K562 (cell line): ENCODE results near the gene CYSTM1. TPM values are rescaled to one million over a fixed set of nuclear protein-coding genes. Genes with fewer than 3 reads are reported as not detected.

Source experiments
- ATAC-seq: fragments of 200-7000 bp; cut with Tn5 transposase; 3 replicates; pipeline ENCODE4 v1.9.1; 2020; ENCODE audit warnings: moderate library complexity
- BruUV-seq: library from RNA; stranded (reverse); fragments of 400-500 nt; replicated peaks from 2 replicates; lab custom pipeline; 2021; lab: Mats Ljungman, UMichigan
- CTCF ChIA-PET: fragments of 300-600 bp; formaldehyde crosslinking; extraction: SDS; loops from one replicate; lab custom pipeline; 2021; ENCODE audit warnings: low intra/inter-chr PET ratio; lab: Yijun Ruan, JAX
- POLR2A ChIA-PET: fragments of 300-600, 350-650 bp; sonication (Branson Sonifier 250); formaldehyde crosslinking; extraction: SDS; loops from one replicate; lab custom pipeline; 2021; ENCODE audit warnings: antibody characterized with exemption, inconsistent platforms; lab: Yijun Ruan, JAX
- DNase-seq, 4 experiments: peaks; one replicate each; pipeline versions ENCODE4 v3.0.0 to v3.0.0-alpha.2; 2011 to 2018; ENCODE audit warnings: low spot score in 3 of 4, mixed read lengths in 3 of 4; ENCODE audit errors: extremely low read depth in 1 of 4
- FAIRE-seq: peaks from 2 replicates; lab custom pipeline; 2011; peaks lifted over from hg19 to GRCh38; lab: Jason Lieb, UNC
- H2AFZ ChIP-seq: 2 replicates; pipeline ENCODE4 v1.6.0; 2011; ENCODE audit warnings: low read depth, low read length, control low read depth, inconsistent platforms
- H3K27ac ChIP-seq: fragments of 200-600 bp; 3 replicates; pipeline ENCODE4 v1.8.0; 2011; ENCODE audit warnings: low read depth, mild to moderate bottlenecking, control low read depth, inconsistent platforms, low read length, moderate library complexity, mixed read lengths; ENCODE audit errors: extremely low read depth
- H3K27me3 ChIP-seq, 2 experiments: fragments of 300-600 bp in 1 of 2; 2 replicates in 1 of 2; 3 replicates in 1 of 2; pipeline versions ENCODE4 v1.6.0 to v1.8.0; 2011; ENCODE audit warnings: inconsistent platforms in 2 of 2, low read length in 2 of 2, mild to moderate bottlenecking in 1 of 2, mixed read lengths in 1 of 2, moderate library complexity in 1 of 2; ENCODE audit not compliant: control insufficient read depth in 2 of 2, insufficient read depth in 2 of 2
- H3K36me3 ChIP-seq: fragments of 300-600 bp; 3 replicates; pipeline ENCODE4 v1.8.0; 2011; ENCODE audit warnings: mild to moderate bottlenecking, low read length, inconsistent platforms; ENCODE audit not compliant: control insufficient read depth, insufficient read depth
- H3K4me1 ChIP-seq, 2 experiments: fragments of 200-600 bp in 1 of 2; replicated peaks in 1 of 2; 2 replicates in 1 of 2; 3 replicates in 1 of 2; pipeline versions ENCODE4 v1.5.1 to v1.8.0; 2011; ENCODE audit warnings: inconsistent platforms in 2 of 2, low read length in 2 of 2, mild to moderate bottlenecking in 1 of 2, mixed read lengths in 1 of 2, moderate library complexity in 1 of 2; ENCODE audit not compliant: control insufficient read depth in 2 of 2, insufficient read depth in 2 of 2
- H3K4me2 ChIP-seq: 2 replicates; pipeline ENCODE4 v1.6.1; 2011; ENCODE audit warnings: low read length, control low read depth, inconsistent platforms, mixed read lengths; ENCODE audit not compliant: insufficient read depth
- H3K4me3 ChIP-seq: fragments of 200-600 bp; sonication (generic), shearing (Covaris generic); 2 replicates; pipeline ENCODE4 v1.5.1; 2016; ENCODE audit warnings: control low read depth, inconsistent platforms
- H3K79me2 ChIP-seq: fragments of 200-600 bp; 3 replicates; pipeline ENCODE4 v1.8.0; 2011; ENCODE audit warnings: low read length, inconsistent platforms; ENCODE audit not compliant: control insufficient read depth, insufficient read depth
- H3K9ac ChIP-seq, 2 experiments: 2 replicates each; pipeline versions ENCODE4 v1.6.0 to v1.6.1; 2011; ENCODE audit warnings: low read depth in 2 of 2, low read length in 2 of 2, control low read depth in 1 of 2, inconsistent platforms in 1 of 2, mild to moderate bottlenecking in 1 of 2, mixed read lengths in 1 of 2; ENCODE audit not compliant: insufficient read depth in 1 of 2
- H3K9me1 ChIP-seq: one replicate; pipeline ENCODE4 v1.6.0; 2011; ENCODE audit warnings: inconsistent platforms, mild to moderate bottlenecking, low read length, moderate library complexity; ENCODE audit not compliant: control insufficient read depth, insufficient read depth
- H3K9me3 ChIP-seq: replicated peaks from 2 replicates; pipeline ENCODE4 v1.5.1; 2011; ENCODE audit warnings: low read depth, low read length, inconsistent platforms; ENCODE audit not compliant: control insufficient read depth, insufficient read depth
- H4K20me1 ChIP-seq: replicated peaks from 2 replicates; pipeline ENCODE4 v1.6.1; 2011; ENCODE audit warnings: low read length, inconsistent platforms, mixed read lengths; ENCODE audit not compliant: control insufficient read depth, insufficient read depth
- FOXA1 ChIP-seq: fragments of 450-650 bp; IDR thresholded peaks from 2 replicates; pipeline ENCODE4 v1.6.1; 2016; ENCODE audit warnings: mild to moderate bottlenecking, borderline replicate concordance
- MED1 ChIP-seq: sonication (generic); formaldehyde crosslinking; IDR thresholded peaks from 2 replicates; pipeline ENCODE4 v1.8.1; 2023; ENCODE audit warnings: missing genetic modification reagents, borderline replicate concordance
- MTA2 ChIP-seq: fragments of 450-650 bp; IDR thresholded peaks from 2 replicates; pipeline ENCODE4 v1.6.1; 2016; ENCODE audit warnings: low read depth
- MXD1 ChIP-seq: fragments of 250-450 bp; sonication (Bioruptor Pico); IDR thresholded peaks from 2 replicates; pipeline ENCODE4 v1.8.0; 2021; ENCODE audit warnings: borderline replicate concordance, mild to moderate bottlenecking, moderate library complexity; ENCODE audit not compliant: poor library complexity, severe bottlenecking
- PYGO2 ChIP-seq: fragments of 450-650 bp; IDR thresholded peaks from 2 replicates; pipeline ENCODE4 v1.6.1; 2016; ENCODE audit warnings: mild to moderate bottlenecking, missing genetic modification characterization, moderate library complexity, missing compliant biosample characterization
- WGBS: fragments of 100-300 bp; shearing (Covaris generic); methylation state at CpG from one replicate; pipeline ENCODE4 v1.1.6; 2016; ENCODE audit warnings: low coverage, mixed read lengths; ENCODE audit not compliant: insufficient coverage; ENCODE audit errors: missing lambda C conversion rate; 5-methylcytosine and 5-hydroxymethylcytosine counted together
- in situ Hi-C: fragments of 300-500 bp; cut with MboI; formaldehyde crosslinking; loops from 4 replicates; pipeline ENCODE4 v1.15.0; 2018; ENCODE audit warnings: inconsistent platforms, mixed read lengths
- intact Hi-C: fragments of 100-400 bp; cut with micrococcal nuclease; formaldehyde crosslinking; loops from 2 replicates; pipeline ENCODE4 v1.14.2; 2022
- polyA plus RNA-seq, 8 experiments: library from polyadenylated mRNA; depleted of rRNA in 4 of 8; stranded (reverse) in 5 of 8; unstranded in 3 of 8; fragments of >200 nt; fragmentation: Nextera tagmentation in 2 of 8; fragmentation: Illumina TruSeq in 1 of 8; extraction: Ambion mirVana in 2 of 8; extraction: Trizol in 1 of 8; gene quantifications; 2 replicates each; pipeline versions ENCODE4 v1.2.1 to v1.2.3, GENCODE V29; 2011 to 2014; ENCODE audit warnings: inconsistent platforms in 1 of 8, missing spikeins in 1 of 8
- total RNA-seq, 7 experiments: library from RNA; depleted of rRNA in 6 of 7; stranded (reverse); fragments of >200 nt in 6 of 7; fragmentation: Illumina TruSeq in 2 of 7; extraction: Trizol in 2 of 7; gene quantifications; 2 replicates each; pipeline versions ENCODE4 v1.2.1 to v1.2.3, GENCODE V29; 2011 to 2021; ENCODE audit warnings: low replicate concordance in 1 of 7

CYSTM1 gene
- total and polyA plus RNA-seq, 9 of the 15 experiments (the other 6 are each of a cell fraction or from before 2014, with no cell fraction given), result 76.1 to 422 (median 108) TPM

- WGBS, result 72% methylated on average over 4 of the region's 4 CpGs
- intact Hi-C loops, result no loop called here
Measured at GRCh38 chr5:140253985-140254384, 79.0 kb downstream of the CYSTM1 start.

More at GRCh38 chr5:140253985-140254384, 79.0 kb downstream of the CYSTM1 start:
- BruUV-seq, result no TSS peak
- Histone ChIP-seq H3K36me3 (peaks cover 46% of the 10 kb centered on the region), H2AFZ (no peak overlapping the region), H3K4me2 (no peak overlapping the region), H3K9me1 (peaks cover 4% of the 10 kb centered on the region), H3K79me2 (peaks cover 11% of the 10 kb centered on the region), H3K9ac (no peak overlapping the region), H4K20me1 (peaks cover 4% of the 10 kb centered on the region; the same call in 1 of the 2 replicates), H3K27me3 (no peaks in the 10 kb centered on the region), H3K27ac (no peak overlapping the region), H3K4me3 (no peak overlapping the region), H3K9me3 (no peaks in the 10 kb centered on the region), H3K4me1 (no peaks in the 10 kb centered on the region; a peak in 2 of 5 replicates)
- POLR2A ChIA-PET, result interaction anchor here (0.6 to 2.0 kb wide), 3 partner anchors 8 to 101 kb away, joined by 3 to 11 read pairs (median 3); no protein-coding TSS in a partner anchor
- ATAC-seq (no peak), FAIRE-seq (no peak), DNase-seq (no peak)
- in situ Hi-C loops, result no loop called here
- CTCF ChIA-PET, result no interaction called here
- no peak for TF ChIP-seq MXD1
- TF ChIP-seq PYGO2 (tag), result no peak
- no peak for TF ChIP-seq MTA2
- TF ChIP-seq FOXA1, result no peak
- no peak for TF ChIP-seq MED1 (CRISPR knock-in tag)
- TF ChIP-seq, all 486 proteins: peak for 0
